Measurements from ENCODE around the gene DNAJC5.

DNA sequence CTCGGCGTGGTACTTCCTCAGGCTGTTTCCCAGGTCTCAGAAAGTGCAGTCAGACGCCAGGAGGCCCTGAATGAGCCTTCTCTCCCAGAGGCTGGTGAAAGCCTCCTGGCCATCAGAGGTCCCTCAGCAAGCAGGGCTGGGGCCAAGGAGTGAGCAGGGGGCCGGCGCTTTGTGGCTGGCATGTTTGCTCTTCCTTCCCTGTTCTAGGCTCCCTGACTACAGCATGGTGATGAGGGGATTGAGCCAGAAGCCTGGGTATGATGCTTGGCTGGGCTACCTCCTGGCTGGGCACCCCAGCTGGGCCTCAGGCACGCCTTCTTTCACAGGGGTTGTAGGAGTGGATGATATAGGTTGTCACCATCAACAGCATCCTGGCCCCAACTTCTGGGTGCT is 11.7 kb upstream of the DNAJC5 start:
- TF ChIP-seq, protein P1, sequence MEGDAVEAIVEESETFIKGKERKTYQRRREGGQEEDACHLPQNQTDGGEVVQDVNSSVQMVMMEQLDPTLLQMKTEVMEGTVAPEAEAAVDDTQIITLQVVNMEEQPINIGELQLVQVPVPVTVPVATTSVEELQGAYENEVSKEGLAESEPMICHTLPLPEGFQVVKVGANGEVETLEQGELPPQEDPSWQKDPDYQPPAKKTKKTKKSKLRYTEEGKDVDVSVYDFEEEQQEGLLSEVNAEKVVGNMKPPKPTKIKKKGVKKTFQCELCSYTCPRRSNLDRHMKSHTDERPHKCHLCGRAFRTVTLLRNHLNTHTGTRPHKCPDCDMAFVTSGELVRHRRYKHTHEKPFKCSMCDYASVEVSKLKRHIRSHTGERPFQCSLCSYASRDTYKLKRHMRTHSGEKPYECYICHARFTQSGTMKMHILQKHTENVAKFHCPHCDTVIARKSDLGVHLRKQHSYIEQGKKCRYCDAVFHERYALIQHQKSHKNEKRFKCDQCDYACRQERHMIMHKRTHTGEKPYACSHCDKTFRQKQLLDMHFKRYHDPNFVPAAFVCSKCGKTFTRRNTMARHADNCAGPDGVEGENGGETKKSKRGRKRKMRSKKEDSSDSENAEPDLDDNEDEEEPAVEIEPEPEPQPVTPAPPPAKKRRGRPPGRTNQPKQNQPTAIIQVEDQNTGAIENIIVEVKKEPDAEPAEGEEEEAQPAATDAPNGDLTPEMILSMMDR (IDR thresholded peaks at IDR 0.05): no peak
- no peak for TF ChIP-seq POLR2AphosphoS5 (IDR thresholded peaks at IDR 0.05)

Data from prostate gland (tissue), 2 donors.